ENCODE data around the gene THUMPD3.

DNA sequence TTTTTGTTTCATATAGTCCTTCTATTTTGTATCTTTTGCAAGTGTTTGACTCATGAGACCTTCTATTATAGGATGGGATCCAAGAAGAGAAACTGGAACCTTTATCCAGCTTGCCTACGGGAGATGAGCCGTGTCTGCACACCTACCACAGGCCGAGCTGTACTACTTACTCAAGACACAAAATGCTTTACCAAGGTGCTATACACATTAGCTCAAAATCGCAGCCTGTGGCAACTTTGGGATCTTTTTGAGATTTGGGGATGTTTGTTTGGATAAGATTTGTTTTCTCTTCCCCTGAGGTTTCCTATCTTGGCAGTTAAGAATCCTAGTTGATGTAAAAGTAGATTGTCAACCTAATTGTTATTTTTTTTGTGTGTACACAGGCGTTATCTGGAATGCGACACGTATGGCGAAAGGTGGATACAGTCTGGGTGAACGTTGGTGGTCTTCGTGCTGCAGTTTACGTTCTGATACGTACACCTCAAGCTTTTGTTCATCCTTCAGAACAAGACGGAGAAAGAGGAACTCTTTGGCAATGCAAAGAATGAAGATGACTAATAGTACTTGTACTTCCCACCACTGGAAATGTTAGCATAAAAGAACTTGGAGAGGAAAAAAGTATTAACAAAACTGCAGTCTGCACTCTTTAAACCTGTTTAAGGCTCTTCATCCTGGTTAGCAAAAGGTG lies 21.4 kb downstream of the THUMPD3 start:
- TF ChIP-seq, protein P1, sequence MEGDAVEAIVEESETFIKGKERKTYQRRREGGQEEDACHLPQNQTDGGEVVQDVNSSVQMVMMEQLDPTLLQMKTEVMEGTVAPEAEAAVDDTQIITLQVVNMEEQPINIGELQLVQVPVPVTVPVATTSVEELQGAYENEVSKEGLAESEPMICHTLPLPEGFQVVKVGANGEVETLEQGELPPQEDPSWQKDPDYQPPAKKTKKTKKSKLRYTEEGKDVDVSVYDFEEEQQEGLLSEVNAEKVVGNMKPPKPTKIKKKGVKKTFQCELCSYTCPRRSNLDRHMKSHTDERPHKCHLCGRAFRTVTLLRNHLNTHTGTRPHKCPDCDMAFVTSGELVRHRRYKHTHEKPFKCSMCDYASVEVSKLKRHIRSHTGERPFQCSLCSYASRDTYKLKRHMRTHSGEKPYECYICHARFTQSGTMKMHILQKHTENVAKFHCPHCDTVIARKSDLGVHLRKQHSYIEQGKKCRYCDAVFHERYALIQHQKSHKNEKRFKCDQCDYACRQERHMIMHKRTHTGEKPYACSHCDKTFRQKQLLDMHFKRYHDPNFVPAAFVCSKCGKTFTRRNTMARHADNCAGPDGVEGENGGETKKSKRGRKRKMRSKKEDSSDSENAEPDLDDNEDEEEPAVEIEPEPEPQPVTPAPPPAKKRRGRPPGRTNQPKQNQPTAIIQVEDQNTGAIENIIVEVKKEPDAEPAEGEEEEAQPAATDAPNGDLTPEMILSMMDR (IDR thresholded peaks at IDR 0.05) = no peak
- TF ChIP-seq POLR2A (IDR thresholded peaks at IDR 0.05) = no peak
- TF ChIP-seq POLR2AphosphoS5 (IDR thresholded peaks at IDR 0.05) = no peak

Measured in upper lobe of left lung (tissue), 4 donors.